GM18519 (cell line): ENCODE data around the gene ANKRD16.
"Not testable (repeated sequence)": the region's sequence is repeated elsewhere in the genome, so short reads cannot be mapped to it uniquely, and the experiment has no call there.

Experiments used
- ATAC-seq: cut with Tn5 transposase; IDR thresholded peaks from one replicate; pipeline ENCODE4 v1.9.1; 2021; ENCODE audit warnings: mild to moderate bottlenecking, moderate library complexity; ENCODE audit not compliant: unreplicated experiment, low FRiP score

The ANKRD16 gene

GRCh38 chr10:5889624-5890451 is at the start of gene ANKRD16, which contains the start of gene FBH1:
ANKRD16 (minus strand) TSS chr10:5889893; CDS start chr10:5889354, 539 bp downstream.
FBH1 (plus strand) TSS chr10:5890243; CDS start chr10:5890346, 103 bp downstream.
- ATAC-seq, result peak; percentile 83

GRCh38 chr10:5938291-5938690 is 48.6 kb upstream of the ANKRD16 start:
- no peak for ATAC-seq

GRCh38 chr10:5937016-5937415 is 47.3 kb upstream of the ANKRD16 start:
- no peak for ATAC-seq

GRCh38 chr10:5935628-5936027 is 45.9 kb upstream of the ANKRD16 start:
- ATAC-seq, result no peak

GRCh38 chr10:5933909-5934546 is 44.3 kb upstream of the ANKRD16 start:
- ATAC-seq, result no peak

- no peak for ATAC-seq
Observed at GRCh38 chr10:5932345-5932744, 42.7 kb upstream of the ANKRD16 start.

- ATAC-seq, result no peak
Observed at GRCh38 chr10:5930272-5930671, 40.6 kb upstream of the ANKRD16 start.

GRCh38 chr10:5929442-5929841 is 39.7 kb upstream of the ANKRD16 start:
- ATAC-seq, result no peak

- no peak for ATAC-seq
Observed at GRCh38 chr10:5927306-5927705, 37.6 kb upstream of the ANKRD16 start.

- ATAC-seq, result no peak
Observed at GRCh38 chr10:5924889-5925288, 35.2 kb upstream of the ANKRD16 start.

- no peak for ATAC-seq
Observed at GRCh38 chr10:5921746-5922145, 32.1 kb upstream of the ANKRD16 start.

GRCh38 chr10:5919568-5919967 is 29.9 kb upstream of the ANKRD16 start:
- no peak for ATAC-seq

- ATAC-seq, result no peak
Observed at GRCh38 chr10:5918763-5919162, 29.1 kb upstream of the ANKRD16 start.

- no peak for ATAC-seq
Observed at GRCh38 chr10:5917305-5917704, 27.6 kb upstream of the ANKRD16 start.

- ATAC-seq, result no peak
Observed at GRCh38 chr10:5915451-5915850, 25.8 kb upstream of the ANKRD16 start.

GRCh38 chr10:5913736-5914135 is 24.0 kb upstream of the ANKRD16 start:
- ATAC-seq, result no peak

- ATAC-seq, result no peak
Observed at GRCh38 chr10:5911670-5912069, 22.0 kb upstream of the ANKRD16 start.

GRCh38 chr10:5910323-5911100 is 20.8 kb upstream of the ANKRD16 start:
- no peak for ATAC-seq

GRCh38 chr10:5908676-5909075 is 19.0 kb upstream of the ANKRD16 start:
- not testable (repeated sequence) for ATAC-seq

GRCh38 chr10:5906651-5907050 is 17.0 kb upstream of the ANKRD16 start:
- no peak for ATAC-seq

- ATAC-seq, result no peak
Observed at GRCh38 chr10:5905854-5906507, 16.3 kb upstream of the ANKRD16 start.
